SK-N-SH treated with all-trans-retinoic acid at 6 μM for 48 hours (cell line): Measurements from ENCODE around the gene TMEM139.

Experiments
- ATAC-seq: fragments of 200-7000 bp; cut with Tn5 transposase; 3 replicates; pipeline ENCODE4 v1.9.1; 2020; ENCODE audit warnings: mild to moderate bottlenecking, moderate library complexity
- ARNTL ChIP-seq: fragments of 450-650 bp; formaldehyde crosslinking; IDR thresholded peaks from 2 replicates; pipeline ENCODE4 v1.5.0; 2020; ENCODE audit warnings: low read depth, mild to moderate bottlenecking, moderate library complexity, borderline replicate concordance
- BACH2 ChIP-seq: fragments of 250-450 bp; sonication (Bioruptor Pico); IDR thresholded peaks from 2 replicates; pipeline ENCODE4 v1.9.0; 2021; ENCODE audit warnings: mild to moderate bottlenecking, borderline replicate concordance
- CSDC2 ChIP-seq: fragments of 250-450 bp; sonication (Bioruptor Pico); IDR thresholded peaks from 2 replicates; pipeline ENCODE4 v1.5.0; 2020; ENCODE audit warnings: mild to moderate bottlenecking, moderate library complexity
- ESRRG ChIP-seq: fragments of 250-450 bp; sonication (Bioruptor Pico); IDR thresholded peaks from 2 replicates; pipeline ENCODE4 v1.6.1; 2021; ENCODE audit warnings: mild to moderate bottlenecking
- GLIS3 ChIP-seq: fragments of 250-450 bp; sonication (Bioruptor Pico); IDR thresholded peaks from 2 replicates; pipeline ENCODE4 v1.5.0; 2020; ENCODE audit warnings: mild to moderate bottlenecking, moderate library complexity
- ISL1 ChIP-seq: fragments of 250-450 bp; sonication (Bioruptor Pico); IDR thresholded peaks from 2 replicates; pipeline ENCODE4 v2.1.2; 2022; ENCODE audit warnings: mild to moderate bottlenecking, moderate library complexity
- OSR1 ChIP-seq: fragments of 250-450 bp; sonication (Bioruptor Pico); IDR thresholded peaks from 2 replicates; pipeline ENCODE4 v1.8.0; 2022; ENCODE audit warnings: moderate library complexity, mild to moderate bottlenecking, inconsistent platforms
- PPARA ChIP-seq: fragments of 250-450 bp; sonication (Bioruptor Pico); IDR thresholded peaks from 2 replicates; pipeline ENCODE4 v1.5.0; 2020; ENCODE audit warnings: mild to moderate bottlenecking, borderline replicate concordance
- RARB ChIP-seq: fragments of 250-450 bp; sonication (Bioruptor Pico); IDR thresholded peaks from 2 replicates; pipeline ENCODE4 v1.8.0; 2021; ENCODE audit warnings: mild to moderate bottlenecking, moderate library complexity
- SNAI2 ChIP-seq: fragments of 250-450 bp; sonication (Bioruptor Pico); IDR thresholded peaks from 2 replicates; pipeline ENCODE4 v1.5.0; 2020; ENCODE audit warnings: mild to moderate bottlenecking, moderate library complexity
- TCF4 ChIP-seq: fragments of 250-450 bp; sonication (Bioruptor Pico); IDR thresholded peaks from 2 replicates; pipeline ENCODE4 v1.8.0; 2021; ENCODE audit warnings: mild to moderate bottlenecking, moderate library complexity, borderline replicate concordance
- TOX ChIP-seq: fragments of 250-450 bp; sonication (Bioruptor Pico); IDR thresholded peaks from 2 replicates; pipeline ENCODE4 v1.8.0; 2021; ENCODE audit warnings: mild to moderate bottlenecking, moderate library complexity, borderline replicate concordance
- ZC3H10 ChIP-seq: fragments of 250-450 bp; sonication (Bioruptor Pico); IDR thresholded peaks from 2 replicates; pipeline ENCODE4 v1.5.1; 2021; ENCODE audit warnings: mild to moderate bottlenecking, moderate library complexity
- ZFP3 ChIP-seq: fragments of 250-450 bp; sonication (Bioruptor Pico); IDR thresholded peaks from 2 replicates; pipeline ENCODE4 v1.5.0; 2020; ENCODE audit warnings: mild to moderate bottlenecking, moderate library complexity
- ZFP30 ChIP-seq: fragments of 450-650 bp; formaldehyde crosslinking; IDR thresholded peaks from 2 replicates; pipeline ENCODE4 v1.5.0; 2022; ENCODE audit warnings: mild to moderate bottlenecking, moderate library complexity
- ZNF565 ChIP-seq: fragments of 450-650 bp; formaldehyde crosslinking; conservative IDR thresholded peaks from 2 replicates; pipeline ENCODE4 v1.5.0; 2020; ENCODE audit warnings: low read depth, mild to moderate bottlenecking, moderate library complexity
- ZNF70 ChIP-seq: fragments of 450-650 bp; formaldehyde crosslinking; IDR thresholded peaks from 2 replicates; pipeline ENCODE4 v1.5.0; 2020; ENCODE audit warnings: mild to moderate bottlenecking, moderate library complexity
- ZNF8 ChIP-seq: fragments of 450-650 bp; formaldehyde crosslinking; IDR thresholded peaks from 2 replicates; pipeline ENCODE4 v1.5.0; 2020; ENCODE audit warnings: mild to moderate bottlenecking, moderate library complexity
- TF ChIP-seq, protein P1 (sequence below): fragments of 250-450 bp; sonication (Bioruptor Pico); IDR thresholded peaks from 2 replicates; pipeline ENCODE4 v1.5.0; 2020; ENCODE audit warnings: mild to moderate bottlenecking, moderate library complexity
- TF ChIP-seq, protein P2 (sequence below): fragments of 250-450 bp; sonication (Bioruptor Pico); IDR thresholded peaks from 2 replicates; pipeline ENCODE4 v1.5.1; 2020; ENCODE audit warnings: low read depth, mild to moderate bottlenecking, moderate library complexity
- TF ChIP-seq, protein P3 (sequence below): fragments of 250-450 bp; sonication (Bioruptor Pico); IDR thresholded peaks from 2 replicates; pipeline ENCODE4 v1.8.0; 2020; ENCODE audit warnings: mild to moderate bottlenecking, moderate library complexity, borderline replicate concordance
- TF ChIP-seq, protein P4 (sequence below): fragments of 250-450 bp; sonication (Bioruptor Pico); IDR thresholded peaks from 2 replicates; pipeline ENCODE4 v1.5.1; 2021; ENCODE audit warnings: mild to moderate bottlenecking, moderate library complexity
- TF ChIP-seq, protein P5 (sequence below): fragments of 250-450 bp; sonication (Bioruptor Pico); IDR thresholded peaks from 2 replicates; pipeline ENCODE4 v1.8.0; 2021; ENCODE audit warnings: low read depth, mild to moderate bottlenecking, moderate library complexity, borderline replicate concordance

Gene TMEM139

DNA sequence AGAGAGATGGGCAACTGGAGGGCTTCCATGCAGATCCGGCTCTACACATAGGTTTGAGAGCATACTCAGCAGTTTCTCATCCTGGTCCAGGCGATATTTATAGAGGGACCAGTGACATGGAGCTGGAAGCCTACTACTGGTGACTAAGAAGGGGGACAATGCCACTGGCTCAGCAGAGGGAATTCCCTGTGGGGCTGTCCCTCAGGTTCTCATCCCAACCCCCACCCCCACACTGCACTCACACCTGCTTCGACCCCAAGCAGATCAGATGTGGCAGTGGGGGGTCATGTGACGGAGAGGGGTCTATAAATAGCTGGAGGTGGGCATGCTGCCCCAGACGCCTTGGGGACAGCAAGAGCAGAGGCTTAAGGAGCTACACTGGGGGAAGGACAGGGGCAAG, 31.0 kb downstream of the TMEM139 start, which contains the start of gene CLCN1:
TSS of gene CLCN1 (plus strand) at position 336 of the 400 bp plus-strand sequence. CDS start 102 bp downstream, outside the sequence.
- no peak for ATAC-seq
- TF ChIP-seq OSR1: no peak
- no peak for TF ChIP-seq ISL1
- no peak for TF ChIP-seq GLIS3 (CRISPR knock-in tag)
- TF ChIP-seq, protein P1, sequence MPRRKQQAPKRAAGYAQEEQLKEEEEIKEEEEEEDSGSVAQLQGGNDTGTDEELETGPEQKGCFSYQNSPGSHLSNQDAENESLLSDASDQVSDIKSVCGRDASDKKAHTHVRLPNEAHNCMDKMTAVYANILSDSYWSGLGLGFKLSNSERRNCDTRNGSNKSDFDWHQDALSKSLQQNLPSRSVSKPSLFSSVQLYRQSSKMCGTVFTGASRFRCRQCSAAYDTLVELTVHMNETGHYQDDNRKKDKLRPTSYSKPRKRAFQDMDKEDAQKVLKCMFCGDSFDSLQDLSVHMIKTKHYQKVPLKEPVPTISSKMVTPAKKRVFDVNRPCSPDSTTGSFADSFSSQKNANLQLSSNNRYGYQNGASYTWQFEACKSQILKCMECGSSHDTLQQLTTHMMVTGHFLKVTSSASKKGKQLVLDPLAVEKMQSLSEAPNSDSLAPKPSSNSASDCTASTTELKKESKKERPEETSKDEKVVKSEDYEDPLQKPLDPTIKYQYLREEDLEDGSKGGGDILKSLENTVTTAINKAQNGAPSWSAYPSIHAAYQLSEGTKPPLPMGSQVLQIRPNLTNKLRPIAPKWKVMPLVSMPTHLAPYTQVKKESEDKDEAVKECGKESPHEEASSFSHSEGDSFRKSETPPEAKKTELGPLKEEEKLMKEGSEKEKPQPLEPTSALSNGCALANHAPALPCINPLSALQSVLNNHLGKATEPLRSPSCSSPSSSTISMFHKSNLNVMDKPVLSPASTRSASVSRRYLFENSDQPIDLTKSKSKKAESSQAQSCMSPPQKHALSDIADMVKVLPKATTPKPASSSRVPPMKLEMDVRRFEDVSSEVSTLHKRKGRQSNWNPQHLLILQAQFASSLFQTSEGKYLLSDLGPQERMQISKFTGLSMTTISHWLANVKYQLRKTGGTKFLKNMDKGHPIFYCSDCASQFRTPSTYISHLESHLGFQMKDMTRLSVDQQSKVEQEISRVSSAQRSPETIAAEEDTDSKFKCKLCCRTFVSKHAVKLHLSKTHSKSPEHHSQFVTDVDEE: no peak
- TF ChIP-seq ARNTL (CRISPR knock-in tag): no peak
- no peak for TF ChIP-seq PPARA
- no peak for TF ChIP-seq ZFP30
- no peak for TF ChIP-seq ZNF70 (CRISPR knock-in tag)
- TF ChIP-seq, protein P2, sequence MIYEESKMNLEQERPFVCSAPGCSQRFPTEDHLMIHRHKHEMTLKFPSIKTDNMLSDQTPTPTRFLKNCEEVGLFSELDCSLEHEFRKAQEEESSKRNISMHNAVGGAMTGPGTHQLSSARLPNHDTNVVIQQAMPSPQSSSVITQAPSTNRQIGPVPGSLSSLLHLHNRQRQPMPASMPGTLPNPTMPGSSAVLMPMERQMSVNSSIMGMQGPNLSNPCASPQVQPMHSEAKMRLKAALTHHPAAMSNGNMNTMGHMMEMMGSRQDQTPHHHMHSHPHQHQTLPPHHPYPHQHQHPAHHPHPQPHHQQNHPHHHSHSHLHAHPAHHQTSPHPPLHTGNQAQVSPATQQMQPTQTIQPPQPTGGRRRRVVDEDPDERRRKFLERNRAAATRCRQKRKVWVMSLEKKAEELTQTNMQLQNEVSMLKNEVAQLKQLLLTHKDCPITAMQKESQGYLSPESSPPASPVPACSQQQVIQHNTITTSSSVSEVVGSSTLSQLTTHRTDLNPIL (CRISPR knock-in tag): no peak
- TF ChIP-seq BACH2: no peak
- no peak for TF ChIP-seq TCF4
- no peak for TF ChIP-seq ZNF565 (CRISPR knock-in tag)
- no peak for TF ChIP-seq CSDC2 (CRISPR knock-in tag)
- no peak for TF ChIP-seq TOX (CRISPR knock-in tag)
- TF ChIP-seq ESRRG (CRISPR knock-in tag): no peak
- TF ChIP-seq, protein P3, sequence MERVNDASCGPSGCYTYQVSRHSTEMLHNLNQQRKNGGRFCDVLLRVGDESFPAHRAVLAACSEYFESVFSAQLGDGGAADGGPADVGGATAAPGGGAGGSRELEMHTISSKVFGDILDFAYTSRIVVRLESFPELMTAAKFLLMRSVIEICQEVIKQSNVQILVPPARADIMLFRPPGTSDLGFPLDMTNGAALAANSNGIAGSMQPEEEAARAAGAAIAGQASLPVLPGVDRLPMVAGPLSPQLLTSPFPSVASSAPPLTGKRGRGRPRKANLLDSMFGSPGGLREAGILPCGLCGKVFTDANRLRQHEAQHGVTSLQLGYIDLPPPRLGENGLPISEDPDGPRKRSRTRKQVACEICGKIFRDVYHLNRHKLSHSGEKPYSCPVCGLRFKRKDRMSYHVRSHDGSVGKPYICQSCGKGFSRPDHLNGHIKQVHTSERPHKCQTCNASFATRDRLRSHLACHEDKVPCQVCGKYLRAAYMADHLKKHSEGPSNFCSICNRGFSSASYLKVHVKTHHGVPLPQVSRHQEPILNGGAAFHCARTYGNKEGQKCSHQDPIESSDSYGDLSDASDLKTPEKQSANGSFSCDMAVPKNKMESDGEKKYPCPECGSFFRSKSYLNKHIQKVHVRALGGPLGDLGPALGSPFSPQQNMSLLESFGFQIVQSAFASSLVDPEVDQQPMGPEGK (CRISPR knock-in tag): no peak
- no peak for TF ChIP-seq ZNF8 (CRISPR knock-in tag)
- TF ChIP-seq SNAI2 (CRISPR knock-in tag): no peak
- TF ChIP-seq ZFP3 (CRISPR knock-in tag): no peak
- no peak for TF ChIP-seq ZC3H10 (CRISPR knock-in tag)

DNA sequence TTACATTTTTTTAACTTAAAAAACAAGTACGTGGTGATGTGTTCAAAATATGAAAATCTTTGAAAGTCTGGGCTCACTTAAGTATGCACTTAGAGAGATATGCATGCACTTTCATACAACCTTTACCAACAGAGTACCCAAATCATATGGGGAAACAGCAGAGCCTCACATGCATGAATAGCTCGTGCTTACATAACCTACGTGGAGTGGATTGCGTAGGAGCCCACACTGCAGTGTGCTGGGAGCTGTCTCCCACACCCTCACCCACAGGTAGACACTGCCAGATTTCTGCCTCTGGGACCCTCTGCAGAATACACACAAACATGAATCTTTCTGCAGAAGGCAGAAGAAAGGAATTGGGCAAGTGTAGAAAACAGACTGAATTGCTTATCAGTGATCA, 31.7 kb downstream of the TMEM139 start:
- TF ChIP-seq, protein P4, sequence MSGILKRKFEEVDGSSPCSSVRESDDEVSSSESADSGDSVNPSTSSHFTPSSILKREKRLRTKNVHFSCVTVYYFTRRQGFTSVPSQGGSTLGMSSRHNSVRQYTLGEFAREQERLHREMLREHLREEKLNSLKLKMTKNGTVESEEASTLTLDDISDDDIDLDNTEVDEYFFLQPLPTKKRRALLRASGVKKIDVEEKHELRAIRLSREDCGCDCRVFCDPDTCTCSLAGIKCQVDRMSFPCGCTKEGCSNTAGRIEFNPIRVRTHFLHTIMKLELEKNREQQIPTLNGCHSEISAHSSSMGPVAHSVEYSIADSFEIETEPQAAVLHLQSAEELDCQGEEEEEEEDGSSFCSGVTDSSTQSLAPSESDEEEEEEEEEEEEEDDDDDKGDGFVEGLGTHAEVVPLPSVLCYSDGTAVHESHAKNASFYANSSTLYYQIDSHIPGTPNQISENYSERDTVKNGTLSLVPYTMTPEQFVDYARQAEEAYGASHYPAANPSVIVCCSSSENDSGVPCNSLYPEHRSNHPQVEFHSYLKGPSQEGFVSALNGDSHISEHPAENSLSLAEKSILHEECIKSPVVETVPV (CRISPR knock-in tag): no peak
- ATAC-seq: no peak

DNA sequence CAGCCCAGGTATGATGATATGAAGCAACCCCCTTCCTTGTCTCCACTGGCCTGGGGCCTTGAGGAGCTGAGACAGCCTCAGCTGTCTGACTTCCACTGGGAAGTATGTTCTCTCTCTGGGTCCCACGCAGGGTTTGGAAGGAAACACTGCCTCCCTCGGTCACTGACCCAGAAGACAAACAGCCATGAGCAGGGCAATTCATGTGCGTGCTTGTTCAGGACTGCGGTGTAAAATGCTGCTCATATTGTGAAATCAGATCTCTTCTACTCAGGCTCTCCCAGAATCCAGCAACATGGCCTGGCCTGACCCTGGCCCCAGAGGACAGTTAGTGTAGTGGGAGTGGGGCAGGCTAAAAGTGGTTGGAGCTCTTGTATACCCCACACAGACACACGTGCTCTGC, 33.9 kb downstream of the TMEM139 start:
- TF ChIP-seq RARB (CRISPR knock-in tag) (no peak), TOX (CRISPR knock-in tag) (no peak), ZC3H10 (CRISPR knock-in tag) (no peak), ISL1 (no peak), ARNTL (CRISPR knock-in tag) (no peak), ESRRG (CRISPR knock-in tag) (no peak), CSDC2 (CRISPR knock-in tag) (no peak), BACH2 (no peak)
- TF ChIP-seq, protein P5, sequence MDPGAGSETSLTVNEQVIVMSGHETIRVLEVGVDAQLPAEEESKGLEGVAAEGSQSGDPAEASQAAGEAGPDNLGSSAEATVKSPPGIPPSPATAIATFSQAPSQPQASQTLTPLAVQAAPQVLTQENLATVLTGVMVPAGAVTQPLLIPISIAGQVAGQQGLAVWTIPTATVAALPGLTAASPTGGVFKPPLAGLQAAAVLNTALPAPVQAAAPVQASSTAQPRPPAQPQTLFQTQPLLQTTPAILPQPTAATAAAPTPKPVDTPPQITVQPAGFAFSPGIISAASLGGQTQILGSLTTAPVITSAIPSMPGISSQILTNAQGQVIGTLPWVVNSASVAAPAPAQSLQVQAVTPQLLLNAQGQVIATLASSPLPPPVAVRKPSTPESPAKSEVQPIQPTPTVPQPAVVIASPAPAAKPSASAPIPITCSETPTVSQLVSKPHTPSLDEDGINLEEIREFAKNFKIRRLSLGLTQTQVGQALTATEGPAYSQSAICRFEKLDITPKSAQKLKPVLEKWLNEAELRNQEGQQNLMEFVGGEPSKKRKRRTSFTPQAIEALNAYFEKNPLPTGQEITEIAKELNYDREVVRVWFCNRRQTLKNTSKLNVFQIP (CRISPR knock-in tag): no peak
- TF ChIP-seq, protein P2 (CRISPR knock-in tag): no peak
- ATAC-seq: no peak
